GM23338 (cell line): ENCODE data around the gene RAP1B. TPM values are rescaled to one million over a fixed set of nuclear protein-coding genes. Genes with fewer than 3 reads are reported as not detected.

Source experiments
- ATAC-seq: fragments of 200-7000 bp; cut with Tn5 transposase; 3 replicates; pipeline ENCODE4 v1.9.1; 2020
- DNase-seq: peaks from one replicate; pipeline ENCODE4 v3.0.0-alpha.2; 2015; ENCODE audit warnings: low spot score
- H2AFZ ChIP-seq: fragments of 200-600 bp; sonication (generic); 2 replicates; pipeline ENCODE4 v1.8.0; 2016; ENCODE audit warnings: antibody characterized with exemption, mild to moderate bottlenecking, moderate library complexity
- H3F3A ChIP-seq: fragments of 200-600 bp; sonication (generic); replicated peaks from 2 replicates; pipeline ENCODE4 v1.8.0; 2017; ENCODE audit warnings: antibody characterized with exemption, mixed run types, low read depth
- H3K27ac ChIP-seq: fragments of 200-600 bp; sonication (generic); 2 replicates; pipeline ENCODE4 v1.6.1; 2016; ENCODE audit warnings: low read depth
- H3K27me3 ChIP-seq: fragments of 200-600 bp; sonication (generic); 2 replicates; pipeline ENCODE4 v1.8.0; 2016; ENCODE audit warnings: mild to moderate bottlenecking, mixed run types, moderate library complexity; ENCODE audit not compliant: insufficient read depth
- H3K36me3 ChIP-seq: fragments of 200-600 bp; sonication (generic); 2 replicates; pipeline ENCODE4 v1.8.0; 2016; ENCODE audit warnings: mild to moderate bottlenecking; ENCODE audit not compliant: insufficient read depth
- H3K4me1 ChIP-seq: fragments of 200-600 bp; sonication (generic); 2 replicates; pipeline ENCODE4 v1.8.0; 2016; ENCODE audit warnings: mild to moderate bottlenecking, moderate library complexity; ENCODE audit not compliant: insufficient read depth
- H3K4me2 ChIP-seq: fragments of 200-600 bp; sonication (generic); 2 replicates; pipeline ENCODE4 v1.7.1; 2017; ENCODE audit warnings: mixed run types
- H3K4me3 ChIP-seq: fragments of 200-600 bp; sonication (generic); 2 replicates; pipeline ENCODE4 v1.6.1; 2016; ENCODE audit warnings: mixed run types
- H3K79me2 ChIP-seq: fragments of 200-600 bp; sonication (generic); replicated peaks from 2 replicates; pipeline ENCODE4 v1.8.0; 2017; ENCODE audit warnings: mild to moderate bottlenecking; ENCODE audit not compliant: insufficient read depth
- H3K9me2 ChIP-seq: fragments of 200-600 bp; sonication (generic); 2 replicates; pipeline ENCODE4 v1.8.0; 2017; ENCODE audit not compliant: insufficient read depth
- H4K20me1 ChIP-seq: fragments of 200-600 bp; sonication (generic); replicated peaks from 2 replicates; pipeline ENCODE4 v1.8.0; 2017; ENCODE audit warnings: mild to moderate bottlenecking; ENCODE audit not compliant: insufficient read depth
- H3K27ac Mint-ChIP-seq: 2 replicates; pipeline ENCODE4 v1.8.0; 2020; ENCODE audit warnings: inconsistent platforms, mild to moderate bottlenecking, moderate library complexity, mixed read lengths
- H3K27me3 Mint-ChIP-seq: 3 replicates; pipeline ENCODE4 v1.8.0; 2022; ENCODE audit warnings: low read depth, mild to moderate bottlenecking, moderate library complexity, mixed read lengths, inconsistent platforms; ENCODE audit not compliant: insufficient read depth, poor library complexity
- H3K36me3 Mint-ChIP-seq: 3 replicates; pipeline ENCODE4 v1.8.0; 2021; ENCODE audit warnings: low read depth, mild to moderate bottlenecking, inconsistent platforms, moderate library complexity, mixed read lengths
- H3K4me1 Mint-ChIP-seq: 3 replicates; pipeline ENCODE4 v1.8.0; 2020; ENCODE audit warnings: mild to moderate bottlenecking, inconsistent platforms, mixed read lengths
- H3K4me3 Mint-ChIP-seq: 3 replicates; pipeline ENCODE4 v1.8.0; 2021; ENCODE audit warnings: moderate library complexity, mild to moderate bottlenecking, inconsistent platforms, mixed read lengths
- H3K9me3 Mint-ChIP-seq: 3 replicates; pipeline ENCODE4 v1.8.0; 2020; ENCODE audit warnings: moderate library complexity, mild to moderate bottlenecking, inconsistent platforms, mixed read lengths
- CREB1 ChIP-seq: fragments of 250-450 bp; sonication (Bioruptor Pico); IDR thresholded peaks from 2 replicates; pipeline ENCODE4 v1.5.0; 2020; ENCODE audit warnings: low read depth, mild to moderate bottlenecking, moderate library complexity
- EZH2 ChIP-seq: fragments of 200-600 bp; sonication (generic); IDR thresholded peaks from one replicate; pipeline ENCODE4 v1.8.0; 2017; ENCODE audit warnings: antibody characterized with exemption, mild to moderate bottlenecking, low read depth; ENCODE audit not compliant: unreplicated experiment
- EZH2phosphoT487 ChIP-seq: fragments of 200-600 bp; sonication (generic); IDR thresholded peaks from one replicate; pipeline ENCODE4 v1.8.1; 2018; ENCODE audit warnings: antibody characterized with exemption; ENCODE audit not compliant: unreplicated experiment
- JUNB ChIP-seq: IDR thresholded peaks from one replicate; pipeline ENCODE4 v1.6.1; 2016; ENCODE audit warnings: antibody characterized with exemption; ENCODE audit not compliant: unreplicated experiment
- NANOG ChIP-seq: IDR thresholded peaks from 2 replicates; pipeline ENCODE4 v1.6.1; 2016; ENCODE audit warnings: antibody characterized with exemption, borderline replicate concordance
- POLR2AphosphoS5 ChIP-seq: IDR thresholded peaks from 2 replicates; pipeline ENCODE4 v1.6.1; 2016; ENCODE audit warnings: antibody characterized with exemption, low read depth
- STAT1 ChIP-seq: IDR thresholded peaks from one replicate; pipeline ENCODE4 v1.6.1; 2016; ENCODE audit warnings: antibody characterized with exemption; ENCODE audit not compliant: unreplicated experiment
- ZNF114 ChIP-seq: fragments of 250-450 bp; sonication (Bioruptor Pico); IDR thresholded peaks from 2 replicates; pipeline ENCODE4 v1.5.0; 2020; ENCODE audit warnings: mild to moderate bottlenecking, moderate library complexity
- ZNF331 ChIP-seq: fragments of 250-450 bp; sonication (Bioruptor Pico); IDR thresholded peaks from 2 replicates; pipeline ENCODE4 v1.5.0; 2020; ENCODE audit warnings: low read depth, mild to moderate bottlenecking, moderate library complexity
- polyA plus RNA-seq: library from polyadenylated mRNA; unstranded; fragments of >200 nt; fragmentation: Nextera tagmentation; extraction: Ambion mirVana; gene quantifications from 2 replicates; pipeline ENCODE4 v1.2.1, GENCODE V29; 2016
- total RNA-seq: library from RNA; depleted of rRNA; stranded (reverse); fragments of >200 nt; shearing (Covaris generic); gene quantifications from 2 replicates; pipeline ENCODE4 v1.2.3, GENCODE V29; 2014
- TF ChIP-seq, protein P1 (sequence below): IDR thresholded peaks from one replicate; pipeline ENCODE4 v1.6.1; 2018; ENCODE audit warnings: antibody characterized with exemption; ENCODE audit not compliant: unreplicated experiment
- TF ChIP-seq, protein P2 (sequence below), 2 experiments: fragments of 200-600 bp in 1 of 2; sonication (generic) in 1 of 2; conservative IDR thresholded peaks; 2 replicates each; pipeline versions ENCODE4 v1.5.1 to v1.6.1; 2016 to 2017; ENCODE audit warnings: antibody characterized with exemption in 2 of 2, low read depth in 2 of 2, mild to moderate bottlenecking in 2 of 2, moderate library complexity in 1 of 2
- TF ChIP-seq, protein P3 (sequence below): IDR thresholded peaks from 2 replicates; pipeline ENCODE4 v1.6.1; 2016; ENCODE audit warnings: antibody characterized with exemption

The RAP1B gene
- total and polyA plus RNA-seq, 2 experiments from 2014 or later = 90.6 to 128 TPM

DNA sequence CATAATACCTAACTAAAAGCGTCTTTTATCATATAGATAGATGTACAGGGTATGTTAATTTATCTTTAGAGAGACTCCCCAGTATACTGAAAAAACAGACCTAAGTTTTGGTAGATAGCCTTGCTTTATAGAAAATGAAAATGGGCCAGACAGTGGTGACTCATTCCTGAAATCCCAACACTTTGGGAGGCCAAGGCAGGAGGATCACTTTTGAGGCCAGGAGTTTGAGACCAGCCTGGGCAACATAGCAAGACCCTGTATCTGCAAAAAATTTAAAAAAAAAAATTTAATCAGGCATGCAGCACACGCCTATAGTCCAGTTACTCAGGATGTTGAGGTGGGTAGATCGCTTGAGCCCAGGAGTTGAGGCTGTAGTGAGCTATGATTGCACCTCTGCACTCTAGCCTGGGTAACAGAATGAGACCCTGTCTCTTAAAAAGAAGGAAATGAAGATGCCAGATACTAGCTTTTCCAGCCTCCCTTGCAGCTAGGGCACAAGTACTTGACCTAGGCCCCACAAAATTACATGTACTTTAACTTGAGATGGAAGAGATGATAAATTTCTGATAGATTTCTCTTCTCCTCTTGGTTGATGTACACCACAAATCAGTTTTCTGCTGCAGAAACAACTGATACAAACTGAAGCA, 17.1 kb downstream of the RAP1B start:
- H3K4me3 Mint-ChIP-seq = no peak overlapping the region
- peaks cover 41% of the 10 kb centered on the region for H3K36me3 Mint-ChIP-seq
- peaks cover 7% of the 10 kb centered on the region; the same call in 2 of the 3 replicates for H3K4me1 Mint-ChIP-seq
- Histone ChIP-seq H3K4me1 (peaks cover 2% of the 10 kb centered on the region), H4K20me1 (peaks cover 30% of the 10 kb centered on the region), H3K79me2 (peaks cover 100% of the 10 kb centered on the region), H3K36me3 (peaks cover 4% of the 10 kb centered on the region; the same call in 1 of the 2 replicates), H3F3A (no peaks in the 10 kb centered on the region), H2AFZ (no peak overlapping the region), H3K27me3 (no peaks in the 10 kb centered on the region), H3K27ac (no peak overlapping the region), H3K9me2 (no peaks in the 10 kb centered on the region), H3K4me3 (no peak overlapping the region), H3K4me2 (no peak overlapping the region)
- peaks cover 11% of the 10 kb centered on the region for H3K9me3 Mint-ChIP-seq
- ATAC-seq = no peak
- TF ChIP-seq EZH2phosphoT487 (no peak), EZH2 (no peak), NANOG (no peak), POLR2AphosphoS5 (no peak), ZNF114 (CRISPR knock-in tag) (no peak)
- TF ChIP-seq, protein P1, sequence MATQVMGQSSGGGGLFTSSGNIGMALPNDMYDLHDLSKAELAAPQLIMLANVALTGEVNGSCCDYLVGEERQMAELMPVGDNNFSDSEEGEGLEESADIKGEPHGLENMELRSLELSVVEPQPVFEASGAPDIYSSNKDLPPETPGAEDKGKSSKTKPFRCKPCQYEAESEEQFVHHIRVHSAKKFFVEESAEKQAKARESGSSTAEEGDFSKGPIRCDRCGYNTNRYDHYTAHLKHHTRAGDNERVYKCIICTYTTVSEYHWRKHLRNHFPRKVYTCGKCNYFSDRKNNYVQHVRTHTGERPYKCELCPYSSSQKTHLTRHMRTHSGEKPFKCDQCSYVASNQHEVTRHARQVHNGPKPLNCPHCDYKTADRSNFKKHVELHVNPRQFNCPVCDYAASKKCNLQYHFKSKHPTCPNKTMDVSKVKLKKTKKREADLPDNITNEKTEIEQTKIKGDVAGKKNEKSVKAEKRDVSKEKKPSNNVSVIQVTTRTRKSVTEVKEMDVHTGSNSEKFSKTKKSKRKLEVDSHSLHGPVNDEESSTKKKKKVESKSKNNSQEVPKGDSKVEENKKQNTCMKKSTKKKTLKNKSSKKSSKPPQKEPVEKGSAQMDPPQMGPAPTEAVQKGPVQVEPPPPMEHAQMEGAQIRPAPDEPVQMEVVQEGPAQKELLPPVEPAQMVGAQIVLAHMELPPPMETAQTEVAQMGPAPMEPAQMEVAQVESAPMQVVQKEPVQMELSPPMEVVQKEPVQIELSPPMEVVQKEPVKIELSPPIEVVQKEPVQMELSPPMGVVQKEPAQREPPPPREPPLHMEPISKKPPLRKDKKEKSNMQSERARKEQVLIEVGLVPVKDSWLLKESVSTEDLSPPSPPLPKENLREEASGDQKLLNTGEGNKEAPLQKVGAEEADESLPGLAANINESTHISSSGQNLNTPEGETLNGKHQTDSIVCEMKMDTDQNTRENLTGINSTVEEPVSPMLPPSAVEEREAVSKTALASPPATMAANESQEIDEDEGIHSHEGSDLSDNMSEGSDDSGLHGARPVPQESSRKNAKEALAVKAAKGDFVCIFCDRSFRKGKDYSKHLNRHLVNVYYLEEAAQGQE = no peak
- DNase-seq = no peak
- H3K27ac Mint-ChIP-seq = no peak overlapping the region
- H3K27me3 Mint-ChIP-seq = no peaks in the 10 kb centered on the region

DNA sequence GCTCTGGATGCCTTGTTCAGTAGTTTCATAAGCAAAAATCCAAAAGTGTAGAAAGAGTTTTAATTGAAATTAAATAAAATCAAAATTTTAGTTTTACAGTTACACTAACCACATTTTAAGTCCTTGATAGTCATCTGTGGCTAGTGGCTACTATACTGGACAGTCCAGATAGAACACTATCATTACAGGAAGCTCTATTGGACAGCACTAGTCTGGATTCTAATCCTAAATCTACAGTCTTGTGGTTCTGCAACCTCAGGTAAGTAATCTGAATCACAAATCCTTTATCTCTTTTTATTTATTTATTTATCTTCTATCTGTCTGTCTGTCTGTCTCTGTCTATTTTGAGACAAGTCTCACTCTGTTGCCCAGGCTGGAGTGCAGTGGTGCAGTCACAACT, 18.0 kb downstream of the RAP1B start:
- ATAC-seq (no peak), DNase-seq (no peak)
- H3K4me3 ChIP-seq = no peak overlapping the region
- H3K9me3 Mint-ChIP-seq = peaks cover 11% of the 10 kb centered on the region
- no peak overlapping the region for H2AFZ ChIP-seq
- H3K27ac Mint-ChIP-seq = no peak overlapping the region; the same call in 1 of the 2 replicates
- no peaks in the 10 kb centered on the region for H3K4me1 Mint-ChIP-seq
- H3K9me2 ChIP-seq = no peaks in the 10 kb centered on the region
- H3K36me3 Mint-ChIP-seq = peaks cover 41% of the 10 kb centered on the region
- H3K4me2 ChIP-seq = no peak overlapping the region
- peaks cover 100% of the 10 kb centered on the region for H3K79me2 ChIP-seq
- H4K20me1 ChIP-seq = peaks cover 34% of the 10 kb centered on the region
- no peak overlapping the region for H3K27ac ChIP-seq
- H3F3A ChIP-seq = no peaks in the 10 kb centered on the region
- H3K4me1 ChIP-seq = no peaks in the 10 kb centered on the region
- no peak overlapping the region for H3K4me3 Mint-ChIP-seq
- H3K27me3 ChIP-seq = no peaks in the 10 kb centered on the region
- H3K27me3 Mint-ChIP-seq = no peaks in the 10 kb centered on the region
- H3K36me3 ChIP-seq = peaks cover 4% of the 10 kb centered on the region; the same call in 1 of the 2 replicates
- TF ChIP-seq POLR2AphosphoS5 (no peak), CREB1 (CRISPR knock-in tag) (no peak), STAT1 (no peak), ZNF114 (CRISPR knock-in tag) (no peak), NANOG (no peak), EZH2phosphoT487 (no peak), JUNB (no peak), ZNF331 (CRISPR knock-in tag) (no peak), EZH2 (no peak)
- TF ChIP-seq, protein P2, sequence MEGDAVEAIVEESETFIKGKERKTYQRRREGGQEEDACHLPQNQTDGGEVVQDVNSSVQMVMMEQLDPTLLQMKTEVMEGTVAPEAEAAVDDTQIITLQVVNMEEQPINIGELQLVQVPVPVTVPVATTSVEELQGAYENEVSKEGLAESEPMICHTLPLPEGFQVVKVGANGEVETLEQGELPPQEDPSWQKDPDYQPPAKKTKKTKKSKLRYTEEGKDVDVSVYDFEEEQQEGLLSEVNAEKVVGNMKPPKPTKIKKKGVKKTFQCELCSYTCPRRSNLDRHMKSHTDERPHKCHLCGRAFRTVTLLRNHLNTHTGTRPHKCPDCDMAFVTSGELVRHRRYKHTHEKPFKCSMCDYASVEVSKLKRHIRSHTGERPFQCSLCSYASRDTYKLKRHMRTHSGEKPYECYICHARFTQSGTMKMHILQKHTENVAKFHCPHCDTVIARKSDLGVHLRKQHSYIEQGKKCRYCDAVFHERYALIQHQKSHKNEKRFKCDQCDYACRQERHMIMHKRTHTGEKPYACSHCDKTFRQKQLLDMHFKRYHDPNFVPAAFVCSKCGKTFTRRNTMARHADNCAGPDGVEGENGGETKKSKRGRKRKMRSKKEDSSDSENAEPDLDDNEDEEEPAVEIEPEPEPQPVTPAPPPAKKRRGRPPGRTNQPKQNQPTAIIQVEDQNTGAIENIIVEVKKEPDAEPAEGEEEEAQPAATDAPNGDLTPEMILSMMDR (conservative IDR thresholded peaks at IDR 0.05; ENCODE audit: low read depth in 2 of 2) = no peak
- TF ChIP-seq, protein P1 = no peak
- TF ChIP-seq, protein P3, sequence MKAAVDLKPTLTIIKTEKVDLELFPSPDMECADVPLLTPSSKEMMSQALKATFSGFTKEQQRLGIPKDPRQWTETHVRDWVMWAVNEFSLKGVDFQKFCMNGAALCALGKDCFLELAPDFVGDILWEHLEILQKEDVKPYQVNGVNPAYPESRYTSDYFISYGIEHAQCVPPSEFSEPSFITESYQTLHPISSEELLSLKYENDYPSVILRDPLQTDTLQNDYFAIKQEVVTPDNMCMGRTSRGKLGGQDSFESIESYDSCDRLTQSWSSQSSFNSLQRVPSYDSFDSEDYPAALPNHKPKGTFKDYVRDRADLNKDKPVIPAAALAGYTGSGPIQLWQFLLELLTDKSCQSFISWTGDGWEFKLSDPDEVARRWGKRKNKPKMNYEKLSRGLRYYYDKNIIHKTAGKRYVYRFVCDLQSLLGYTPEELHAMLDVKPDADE = no peak
